ENCODE results near the gene MAN1B1.
A peak's percentile ranks its signal among the peaks of the same experiment; 100 is the strongest.
"Not testable (repeated sequence)": the region's sequence is repeated elsewhere in the genome, so short reads cannot be mapped to it uniquely, and the experiment has no call there.

Gene MAN1B1

DNA sequence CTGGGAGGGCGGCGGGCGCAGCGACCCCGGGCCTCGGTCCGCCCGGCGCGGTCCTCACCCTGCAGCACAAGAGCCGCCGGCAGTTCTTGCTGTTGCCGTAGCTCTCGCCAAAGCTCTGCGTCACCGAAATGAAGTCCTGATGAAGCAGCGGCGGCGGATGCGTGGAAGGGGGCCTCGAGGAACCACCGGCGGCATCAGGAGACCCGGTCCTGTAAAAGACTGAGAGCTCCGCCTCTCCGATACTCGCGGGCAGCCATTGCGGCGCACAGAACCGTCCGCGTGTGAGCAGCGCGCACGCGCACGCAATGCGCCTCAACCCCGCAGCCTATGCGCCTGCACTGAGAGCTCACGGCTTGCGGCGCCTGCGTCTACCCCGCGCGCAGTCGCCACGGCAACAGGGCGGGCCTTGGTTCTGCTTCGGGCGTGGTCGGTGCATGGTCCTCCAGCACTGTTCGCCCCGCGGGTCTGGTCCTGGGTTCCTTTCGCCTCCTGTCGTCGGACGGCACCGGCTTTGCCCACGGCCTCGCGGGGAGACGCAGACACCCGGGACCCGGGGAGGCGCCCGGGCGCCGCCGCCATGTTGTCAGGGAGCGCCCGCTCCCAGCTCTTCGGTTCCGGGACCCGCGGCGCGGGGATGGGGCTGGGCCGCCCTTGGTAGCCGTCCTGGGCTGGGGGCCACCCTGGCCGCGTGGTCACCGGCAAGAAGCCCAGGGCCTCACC is 42.8 kb downstream of the MAN1B1 start:
- DNase-seq, result peak; percentile 95

GRCh38 chr9:137130176-137130755 is 43.5 kb downstream of the MAN1B1 start:
- peak; percentile 34 for DNase-seq

- DNase-seq, result no peak
Observed at GRCh38 chr9:137134191-137134590, 47.4 kb downstream of the MAN1B1 start.

DNA sequence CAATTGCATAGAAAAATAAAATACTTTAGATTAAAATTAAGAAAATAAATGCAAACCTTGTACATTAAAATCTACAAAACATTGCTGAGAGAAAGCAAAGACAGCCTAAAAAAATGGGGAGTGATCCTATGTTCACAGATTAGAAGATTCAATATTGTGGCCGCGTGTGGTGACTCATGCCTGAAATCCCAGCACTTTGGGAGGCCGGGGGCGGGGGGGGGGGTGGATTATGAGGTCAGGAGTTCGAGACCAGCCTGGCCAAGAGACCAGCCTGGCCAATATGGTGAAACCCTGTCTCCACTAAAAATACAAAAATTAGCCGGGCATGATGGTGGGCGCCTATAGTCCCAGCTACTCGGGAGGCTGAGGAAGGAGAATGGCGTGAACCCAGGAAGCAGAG is 48.4 kb downstream of the MAN1B1 start:
- DNase-seq, result not testable (repeated sequence)

GRCh38 chr9:137136261-137136880 is 49.6 kb downstream of the MAN1B1 start:
- no peak for DNase-seq

- DNase-seq, result no peak
Observed at GRCh38 chr9:137136881-137137607, 50.3 kb downstream of the MAN1B1 start.

GRCh38 chr9:137138058-137138721 is 51.4 kb downstream of the MAN1B1 start:
- peak; percentile 27 for DNase-seq

- DNase-seq, result no peak
Observed at GRCh38 chr9:137138722-137139467, 52.1 kb downstream of the MAN1B1 start, which contains the start of gene GRIN1. TSS of gene GRIN1 (plus strand) at chr9:137139154. CDS start at chr9:137139487, 333 bp downstream.

DNA sequence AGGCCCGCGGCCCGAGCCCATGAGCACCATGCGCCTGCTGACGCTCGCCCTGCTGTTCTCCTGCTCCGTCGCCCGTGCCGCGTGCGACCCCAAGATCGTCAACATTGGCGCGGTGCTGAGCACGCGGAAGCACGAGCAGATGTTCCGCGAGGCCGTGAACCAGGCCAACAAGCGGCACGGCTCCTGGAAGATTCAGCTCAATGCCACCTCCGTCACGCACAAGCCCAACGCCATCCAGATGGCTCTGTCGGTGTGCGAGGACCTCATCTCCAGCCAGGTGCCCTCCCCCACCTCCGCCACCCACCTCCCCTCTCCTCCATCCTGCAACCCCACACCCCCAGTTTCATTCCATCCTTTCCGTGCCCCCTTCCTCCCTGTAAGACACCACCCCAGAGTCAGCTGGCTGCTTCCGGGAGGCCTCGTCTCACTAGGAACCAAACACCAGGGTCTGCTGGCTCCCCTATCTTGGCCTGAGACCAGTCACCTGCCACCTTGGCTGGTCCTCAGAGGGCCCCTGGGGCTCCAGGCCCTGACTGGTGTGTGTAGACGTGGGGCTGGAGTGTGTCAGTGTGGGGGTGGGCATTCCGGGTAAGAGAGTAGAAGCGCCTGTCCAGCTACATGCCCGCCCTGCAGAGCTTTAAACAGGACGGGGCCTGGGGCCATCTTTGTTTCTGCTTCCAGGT is 52.8 kb downstream of the MAN1B1 start:
- no peak for DNase-seq

DNA sequence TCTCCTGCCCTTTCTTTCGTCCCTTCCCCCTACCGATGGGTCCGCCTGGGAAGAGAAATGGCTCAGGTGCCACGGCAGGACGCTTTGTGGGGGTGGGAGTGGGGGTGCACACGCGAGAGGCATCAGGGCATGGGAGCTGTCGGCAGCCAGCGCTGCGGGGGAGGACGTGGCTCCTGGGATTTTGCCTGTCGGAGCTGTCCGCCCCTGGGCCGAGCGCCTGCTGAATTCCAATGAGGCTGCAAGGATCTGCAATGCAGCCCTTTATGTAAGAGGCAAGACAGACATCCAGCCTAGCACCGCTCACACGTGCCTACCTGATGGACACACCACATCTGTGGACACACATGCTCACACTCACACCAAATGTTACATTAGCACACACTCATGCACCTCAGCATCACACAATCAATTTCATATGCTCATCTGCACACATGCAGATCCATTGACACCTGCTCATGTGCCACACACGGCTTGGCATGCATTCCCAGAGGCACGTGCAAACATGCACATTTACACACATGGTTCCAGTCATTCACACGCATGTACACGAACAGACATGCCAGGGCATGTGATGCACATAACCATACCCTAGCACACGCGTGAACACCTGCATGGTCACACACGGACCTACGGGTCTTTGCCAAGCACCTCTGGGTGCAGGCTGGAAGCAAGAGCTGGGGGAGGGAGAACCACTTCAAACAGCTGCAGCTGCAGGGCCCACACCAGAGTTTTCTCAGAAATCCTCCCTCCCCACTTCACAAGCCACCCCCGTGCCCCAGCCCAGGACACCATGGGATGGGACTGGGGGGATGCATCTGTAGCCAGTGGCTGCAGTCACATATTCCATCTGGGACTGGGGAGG is 53.6 kb downstream of the MAN1B1 start:
- DNase-seq, result no peak

DNA sequence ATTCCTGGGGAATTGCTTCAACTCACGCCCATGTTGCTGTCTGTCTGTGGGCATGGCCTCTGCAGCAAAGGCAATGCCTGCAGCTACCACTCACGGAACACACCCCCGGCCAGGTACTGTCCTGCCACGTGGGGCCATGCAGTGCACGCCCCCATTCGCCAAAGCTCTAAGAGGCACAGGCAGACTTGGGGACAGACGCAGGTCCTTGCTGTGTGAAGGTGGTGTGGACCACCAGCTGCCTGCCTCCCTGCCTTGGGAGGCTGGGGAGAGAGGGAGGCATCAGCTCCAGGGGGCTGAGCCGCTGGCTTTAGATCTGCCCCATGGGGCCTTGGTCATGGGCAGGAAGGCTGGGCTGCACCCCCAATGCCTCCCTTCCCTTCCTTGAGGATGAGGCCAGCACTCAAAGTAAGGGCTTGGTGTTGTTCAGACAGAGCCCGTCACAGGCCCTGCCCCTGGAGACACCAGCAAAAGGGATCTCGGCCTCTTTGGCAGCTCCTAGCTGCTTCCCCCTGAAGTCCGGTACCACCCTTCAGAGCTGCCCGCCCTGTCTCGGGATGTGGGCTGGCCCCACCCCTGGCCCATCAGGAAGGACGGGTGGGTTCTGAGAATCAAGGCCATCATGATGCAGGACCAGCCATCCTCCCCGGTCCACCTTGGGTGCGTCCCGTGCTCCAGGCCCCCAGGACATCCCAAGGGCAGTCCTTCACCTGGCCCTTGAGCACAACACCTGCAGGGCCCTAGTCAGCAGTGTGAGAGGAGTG is 54.4 kb downstream of the MAN1B1 start:
- DNase-seq, result no peak

DNA sequence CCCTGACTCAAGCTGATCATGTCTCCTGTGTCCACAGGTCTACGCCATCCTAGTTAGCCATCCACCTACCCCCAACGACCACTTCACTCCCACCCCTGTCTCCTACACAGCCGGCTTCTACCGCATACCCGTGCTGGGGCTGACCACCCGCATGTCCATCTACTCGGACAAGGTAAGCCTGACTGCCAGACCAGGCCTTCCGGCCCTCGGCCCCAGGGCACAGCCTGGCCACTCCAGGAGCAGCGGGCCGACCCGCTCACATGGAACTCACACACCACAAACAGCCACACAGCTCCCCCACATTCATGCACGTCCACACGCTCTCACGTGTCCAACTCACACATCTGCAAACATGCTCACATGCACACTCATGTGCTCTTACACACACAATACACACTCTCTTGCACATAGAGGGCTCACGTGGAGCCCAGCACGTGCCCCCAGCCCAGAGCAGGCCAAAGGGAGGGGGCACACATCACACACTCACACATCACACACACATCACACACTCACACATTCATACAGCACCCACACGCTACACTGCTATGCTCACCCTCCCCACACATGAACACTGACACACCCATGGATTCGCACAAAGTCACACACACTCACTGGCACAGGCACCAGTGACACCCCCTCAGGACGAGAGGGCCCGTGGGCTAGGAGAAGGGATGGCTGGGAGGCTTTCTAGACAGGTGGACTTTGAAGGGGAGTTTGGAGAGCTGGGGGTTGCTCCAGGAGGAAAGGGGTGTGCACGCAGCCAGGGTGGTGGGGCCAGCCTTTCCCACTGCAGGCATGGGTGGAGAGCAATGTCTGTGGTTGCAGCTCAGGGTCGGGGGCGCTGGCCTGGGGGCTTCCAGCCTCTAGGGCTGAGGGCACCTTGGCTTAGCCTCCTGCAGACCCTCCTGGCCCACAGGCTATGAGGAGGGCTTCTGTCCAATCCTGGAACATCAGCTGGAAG is 55.5 kb downstream of the MAN1B1 start:
- no peak for DNase-seq

DNA sequence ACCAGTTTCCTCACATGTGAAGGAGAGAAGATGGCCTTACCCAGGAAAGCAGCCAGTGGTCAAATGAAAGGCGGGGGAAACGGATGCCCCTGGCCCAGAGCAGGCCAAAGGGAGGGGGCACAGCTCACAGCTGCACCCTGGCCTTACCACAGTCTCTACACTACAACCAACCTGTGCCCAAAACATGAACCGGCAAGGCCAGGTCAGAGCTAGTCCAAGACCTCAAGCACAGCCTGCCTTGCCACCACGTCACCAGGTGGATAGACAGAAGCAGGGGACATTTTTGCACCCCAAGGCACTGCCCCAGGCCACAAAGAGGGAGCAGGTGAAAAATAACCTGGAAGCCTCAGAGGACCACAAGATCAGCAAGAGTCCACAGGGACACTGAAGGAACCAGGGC is 56.7 kb downstream of the MAN1B1 start:
- DNase-seq, result no peak

GRCh38 chr9:137145731-137146526 is 59.1 kb downstream of the MAN1B1 start:
- DNase-seq, result no peak

- no peak for DNase-seq
Observed at GRCh38 chr9:137146527-137146918, 59.7 kb downstream of the MAN1B1 start.

- no peak for DNase-seq
Observed at GRCh38 chr9:137147091-137147792, 60.5 kb downstream of the MAN1B1 start.

- DNase-seq, result no peak
Observed at GRCh38 chr9:137147793-137148160, 61.0 kb downstream of the MAN1B1 start.

Measured in activated CD4-positive, alpha-beta T cell treated with anti-CD3 and anti-CD28 coated beads, Interleukin-2, Interleukin-6, amounts not matched to agents 100 ng/mL and 50 ng/mL, durations not matched to agents 16 hours and 8 hours (primary cell).